Spleen (tissue), 11 donors: ENCODE measurements around the gene SLC25A43. TPM values are rescaled to one million over a fixed set of nuclear protein-coding genes. Genes with fewer than 3 reads are reported as not detected.
A peak's percentile ranks its signal among the peaks of the same experiment; 100 is the strongest.

Experiments
- DNase-seq: peaks from one replicate; pipeline ENCODE4 v3.0.0-alpha.2; 2020
- H3K27ac ChIP-seq, 8 donors: fragments of 200-600 bp; sonication (generic) in 7 of 8; 1 replicate in 4 of 8; 2 replicates in 4 of 8; pipeline versions ENCODE4 v1.5.0 to v1.8.0; 2016 to 2021; ENCODE audit warnings: inconsistent platforms in 4 of 8, mild to moderate bottlenecking in 4 of 8, moderate library complexity in 1 of 8
- H3K27me3 ChIP-seq, 7 donors: fragments of 200-600 bp; sonication (generic) in 6 of 7; replicated peaks in 1 of 7; 1 replicate in 4 of 7; 2 replicates in 3 of 7; pipeline versions ENCODE4 v1.5.0 to v1.8.0; 2016 to 2021; ENCODE audit warnings: inconsistent platforms in 3 of 7, mild to moderate bottlenecking in 1 of 7
- H3K36me3 ChIP-seq, 6 donors: fragments of 200-600 bp; sonication (generic) in 5 of 6; 1 replicate in 4 of 6; 2 replicates in 2 of 6; pipeline versions ENCODE4 v1.5.0 to v1.8.0; 2016 to 2021; ENCODE audit warnings: inconsistent platforms in 2 of 6
- H3K4me1 ChIP-seq, 6 donors: fragments of 200-600 bp; sonication (generic) in 5 of 6; 1 replicate in 3 of 6; 2 replicates in 3 of 6; pipeline versions ENCODE4 v1.5.0 to v1.8.0; 2016 to 2021; ENCODE audit warnings: inconsistent platforms in 3 of 6
- H3K4me3 ChIP-seq, 8 donors: fragments of 200-600 bp; sonication (generic) in 7 of 8; 1 replicate in 4 of 8; 2 replicates in 4 of 8; pipeline versions ENCODE4 v1.5.0 to v1.8.0; 2016 to 2021; ENCODE audit warnings: inconsistent platforms in 4 of 8, mild to moderate bottlenecking in 4 of 8, moderate library complexity in 2 of 8
- H3K9me3 ChIP-seq, 8 donors: fragments of 200-600 bp; sonication (generic) in 7 of 8; 1 replicate in 4 of 8; 2 replicates in 4 of 8; pipeline versions ENCODE4 v1.5.0 to v1.8.0; 2016 to 2021; ENCODE audit warnings: inconsistent platforms in 4 of 8
- CTCF ChIP-seq, 11 experiments: fragments of 200-600 bp in 7 of 11; fragments of 450-650 bp in 4 of 11; sonication (generic) in 4 of 11; IDR thresholded peaks in 8 of 11; conservative IDR thresholded peaks in 3 of 11; 1 replicate in 7 of 11; 2 replicates in 4 of 11; pipeline versions ENCODE4 v1.4.0 to v1.8.0; 2016 to 2021; ENCODE audit warnings: antibody characterized with exemption in 11 of 11, inconsistent platforms in 4 of 11, mild to moderate bottlenecking in 1 of 11
- POLR2A ChIP-seq, 3 donors: fragments of 450-650 bp; IDR thresholded peaks; one replicate each; pipeline ENCODE4 v1.5.1; 2017; ENCODE audit warnings: antibody characterized with exemption in 3 of 3, mild to moderate bottlenecking in 1 of 3
- POLR2AphosphoS5 ChIP-seq, 3 donors: sonication (generic); formaldehyde crosslinking; IDR thresholded peaks; one replicate each; pipeline ENCODE4 v1.5.1; 2017; ENCODE audit warnings: antibody characterized with exemption in 3 of 3
- WGBS, 5 donors: extraction: QIAGEN DNeasy Blood & Tissue Kit in 3 of 5; methylation state at CpG; one replicate each; pipeline versions ENCODE4 v1.1.5 to v1.1.7; 2013 to 2018; 5-methylcytosine and 5-hydroxymethylcytosine counted together
- intact Hi-C: fragments of 100-400 bp; cut with DNase I; formaldehyde crosslinking; loops from one replicate; pipeline ENCODE4 v1.15.0; 2023; ENCODE audit warnings: low total_unique reads
- polyA plus RNA-seq, 3 donors: library from polyadenylated mRNA; stranded (reverse); fragments of 200-250 nt; gene quantifications; one replicate each; pipeline ENCODE4 v1.2.1, GENCODE V29; 2013
- total RNA-seq, 7 donors: library from RNA; depleted of rRNA in 3 of 7; stranded (reverse); fragments of >200 nt in 3 of 7; fragmentation: NEBNext Ultra II Directional in 4 of 7; extraction: Animal tissue kit (Norgen Biotek cat#: 25700) in 4 of 7; gene quantifications; one replicate each; pipeline versions ENCODE4 v1.1.0 to v1.2.1, GENCODE V29; 2016 to 2021
- donor health status: healthy with polysubstance abuse.
- donor health status: DM: no; HTN: no; CAD: no; lungs with moderate emphysema.
- donor health status: DM: no; HTN: no; CAD: no.
- donor health status: Bipolar disorder and iron deficiency.
- donor health status: healthy.
- donor health status: DM: no; HTN: no; CAD: no.
- donor health status: DM: yes; HTN: yes; CAD: no.

Gene SLC25A43
- total and polyA plus RNA-seq, 10 donors: 5.5 to 13.7 (median 9.5) TPM

- intact Hi-C loops: no loop called here
- peaks cover 0 to 20% (median 10%) of the 10 kb centered on the region in 6 donors for H3K4me1 ChIP-seq
- peak overlapping the region in 7 of 8 donors; percentile 93 to 99 (median 97) for H3K27ac ChIP-seq
- WGBS, 5 donors: 3 to 39% (median 10%) methylated on average over 4 to 8 of the region's 8 CpGs; no CpG with 5 or more reads in 1 of the 5 donors
- no peaks in the 10 kb centered on the region for H3K9me3 ChIP-seq
- no peak for DNase-seq
- H3K4me3 ChIP-seq: peak overlapping the region; percentile 55 to 88 (median 71)
- no peaks in the 10 kb centered on the region for H3K27me3 ChIP-seq
- TF ChIP-seq CTCF (IDR thresholded peaks at IDR 0.05 in 8 of 11, conservative IDR thresholded peaks at IDR 0.05 in 3 of 11) (peak in 3 of 11 experiments; percentile 14 to 35 (median 20)), POLR2A (IDR thresholded peaks at IDR 0.05) (no peak), POLR2AphosphoS5 (IDR thresholded peaks at IDR 0.05) (no peak)
- H3K36me3 ChIP-seq: peaks cover 0 to 25% (median 17%) of the 10 kb centered on the region in 6 donors
These were observed 70.1 kb downstream of the SLC25A43 start for GRCh38 chrX:119469313-119469635.

- peaks cover 0 to 7% (median 3%) of the 10 kb centered on the region in 6 donors for H3K4me1 ChIP-seq
- intact Hi-C loops: no loop called here
- no peaks in the 10 kb centered on the region for H3K27me3 ChIP-seq
- no peak for TF ChIP-seq POLR2A (IDR thresholded peaks at IDR 0.05)
- no peaks in the 10 kb centered on the region for H3K9me3 ChIP-seq
- peaks cover 0 to 21% (median 15%) of the 10 kb centered on the region in 6 donors for H3K36me3 ChIP-seq
- no peak for DNase-seq
- no peak overlapping the region for H3K4me3 ChIP-seq
- H3K27ac ChIP-seq: no peak overlapping the region
- 81 to 94% (median 90%) methylated on average over 22 to 23 of the region's 23 CpGs for WGBS, 5 donors
These were observed 75.7 kb downstream of the SLC25A43 start for GRCh38 chrX:119474615-119475388.

GRCh38 chrX:119475389-119476101 is 76.4 kb downstream of the SLC25A43 start:
- H3K27me3 ChIP-seq: no peaks in the 10 kb centered on the region
- TF ChIP-seq POLR2AphosphoS5 (IDR thresholded peaks at IDR 0.05) (no peak), POLR2A (IDR thresholded peaks at IDR 0.05) (no peak), CTCF (IDR thresholded peaks at IDR 0.05 in 8 of 11, conservative IDR thresholded peaks at IDR 0.05 in 3 of 11) (no peak)
- H3K9me3 ChIP-seq: no peaks in the 10 kb centered on the region
- WGBS, 5 donors: 70 to 85% (median 79%) methylated on average over 11 of the region's 11 CpGs
- peaks cover 0 to 14% (median 8%) of the 10 kb centered on the region in 6 donors for H3K36me3 ChIP-seq
- H3K27ac ChIP-seq: no peak overlapping the region
- no peaks in the 10 kb centered on the region for H3K4me1 ChIP-seq
- no peak overlapping the region for H3K4me3 ChIP-seq
- intact Hi-C loops: no loop called here
- no peak for DNase-seq

- H3K27ac ChIP-seq: no peak overlapping the region
- 42 to 53% (median 51%) methylated on average over 3 of the region's 3 CpGs for WGBS, 5 donors
- intact Hi-C loops: no loop called here
- no peak for TF ChIP-seq POLR2AphosphoS5 (IDR thresholded peaks at IDR 0.05)
- TF ChIP-seq CTCF (IDR thresholded peaks at IDR 0.05 in 8 of 11, conservative IDR thresholded peaks at IDR 0.05 in 3 of 11): no peak
- no peak for TF ChIP-seq POLR2A (IDR thresholded peaks at IDR 0.05)
- H3K4me3 ChIP-seq: no peak overlapping the region
- DNase-seq: no peak
- no peaks in the 10 kb centered on the region for H3K9me3 ChIP-seq
- H3K4me1 ChIP-seq: peaks cover 0 to 11% (median 7%) of the 10 kb centered on the region in 6 donors
- no peaks in the 10 kb centered on the region for H3K27me3 ChIP-seq
- H3K36me3 ChIP-seq: no peaks in the 10 kb centered on the region
These were observed 78.7 kb downstream of the SLC25A43 start for GRCh38 chrX:119477812-119478232.
